Measurements from ENCODE around the gene OFD1. TPM values are rescaled to one million over a fixed set of nuclear protein-coding genes. Genes with fewer than 3 reads are reported as not detected.

Gene OFD1
- total and polyA plus RNA-seq, 7 donors, result 7.4 to 46.0 (median 16.3) TPM

- intact Hi-C loops (cut with DNase I), result no loop called here
- Histone ChIP-seq H3K4me1 (peaks cover 0 to 46% (median 27%) of the 10 kb centered on the region in 4 donors), H3K4me3 (no peak overlapping the region), H3K27ac (no peak overlapping the region), H3K9me3 (no peaks in the 10 kb centered on the region), H3K36me3 (no peaks in the 10 kb centered on the region), H3K27me3 (no peaks in the 10 kb centered on the region)
- 61 to 82% methylated on average over 4 of the region's 4 CpGs for WGBS, 2 donors
- no peak for TF ChIP-seq EP300 (IDR thresholded peaks at IDR 0.05)
- no peak for TF ChIP-seq POLR2A (IDR thresholded peaks at IDR 0.05)
- DNase-seq, result no peak
Observed at GRCh38 chrX:13695601-13696115, 38.9 kb upstream of the OFD1 start.

- 78 to 88% methylated on average over 2 of the region's 2 CpGs for WGBS, 2 donors
- H3K9me3 ChIP-seq, result no peaks in the 10 kb centered on the region
- no peaks in the 10 kb centered on the region for H3K36me3 ChIP-seq
- no peaks in the 10 kb centered on the region for H3K27me3 ChIP-seq
- peaks cover 0 to 44% (median 22%) of the 10 kb centered on the region in 4 donors for H3K4me1 ChIP-seq
- intact Hi-C loops (cut with DNase I), result no loop called here
- DNase-seq, result no peak
- no peak overlapping the region for H3K27ac ChIP-seq
- H3K4me3 ChIP-seq, result no peak overlapping the region
- no peak for TF ChIP-seq POLR2AphosphoS5 (IDR thresholded peaks at IDR 0.05)
- TF ChIP-seq CTCF (IDR thresholded peaks at IDR 0.05), result no peak
- no peak for TF ChIP-seq EP300 (IDR thresholded peaks at IDR 0.05)
- TF ChIP-seq POLR2A (IDR thresholded peaks at IDR 0.05), result no peak
Observed at GRCh38 chrX:13697455-13697854, 37.1 kb upstream of the OFD1 start.

GRCh38 chrX:13697976-13698375 is 36.6 kb upstream of the OFD1 start:
- intact Hi-C loops (cut with DNase I), result no loop called here
- Histone ChIP-seq H3K36me3 (no peaks in the 10 kb centered on the region), H3K27me3 (no peaks in the 10 kb centered on the region), H3K27ac (no peak overlapping the region), H3K9me3 (no peaks in the 10 kb centered on the region), H3K4me1 (peaks cover 0 to 43% (median 19%) of the 10 kb centered on the region in 4 donors), H3K4me3 (no peak overlapping the region)
- no peak for DNase-seq
- WGBS, 2 donors, result 76 to 97% methylated on average over 1 of the region's 1 CpG
- TF ChIP-seq POLR2A (IDR thresholded peaks at IDR 0.05), result no peak
- TF ChIP-seq CTCF (IDR thresholded peaks at IDR 0.05), result no peak
- no peak for TF ChIP-seq POLR2AphosphoS5 (IDR thresholded peaks at IDR 0.05)
- no peak for TF ChIP-seq EP300 (IDR thresholded peaks at IDR 0.05)

DNA sequence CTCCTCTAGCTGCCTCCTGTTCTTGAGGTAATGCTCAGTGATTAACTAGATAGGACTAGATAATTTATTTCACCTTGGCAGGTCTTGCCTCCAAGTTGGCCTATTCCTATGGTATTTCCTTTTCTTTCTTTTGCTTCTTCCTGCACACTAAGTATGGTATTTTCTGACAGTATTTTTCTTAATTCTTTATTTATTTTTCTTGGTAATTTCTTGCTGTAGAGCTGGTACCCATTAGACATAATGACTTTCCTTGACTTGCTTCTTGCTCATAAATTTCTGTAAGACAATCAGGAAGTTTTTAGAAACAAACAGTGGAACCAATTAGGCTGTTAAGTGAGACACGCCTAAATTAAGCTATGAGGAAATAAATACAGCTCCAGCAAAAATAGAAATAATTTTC is 36.1 kb upstream of the OFD1 start:
- TF ChIP-seq POLR2AphosphoS5 (IDR thresholded peaks at IDR 0.05) (no peak), POLR2A (IDR thresholded peaks at IDR 0.05) (no peak), EP300 (IDR thresholded peaks at IDR 0.05) (no peak), CTCF (IDR thresholded peaks at IDR 0.05) (no peak)
- no peaks in the 10 kb centered on the region for H3K9me3 ChIP-seq
- H3K27me3 ChIP-seq, result no peaks in the 10 kb centered on the region
- no peak overlapping the region for H3K4me3 ChIP-seq
- no peak for DNase-seq
- H3K4me1 ChIP-seq, result peaks cover 0 to 44% (median 19%) of the 10 kb centered on the region in 4 donors
- intact Hi-C loops (cut with DNase I), result no loop called here
- no peak overlapping the region for H3K27ac ChIP-seq
- 11 to 26% methylated on average over 1 of the region's 1 CpG for WGBS, 2 donors
- no peaks in the 10 kb centered on the region for H3K36me3 ChIP-seq

- no peak for TF ChIP-seq CTCF (IDR thresholded peaks at IDR 0.05)
- TF ChIP-seq POLR2A (IDR thresholded peaks at IDR 0.05), result no peak
- TF ChIP-seq EP300 (IDR thresholded peaks at IDR 0.05), result no peak
- TF ChIP-seq POLR2AphosphoS5 (IDR thresholded peaks at IDR 0.05), result no peak
- no peak for DNase-seq
- Histone ChIP-seq H3K36me3 (no peaks in the 10 kb centered on the region), H3K27me3 (no peaks in the 10 kb centered on the region), H3K9me3 (no peaks in the 10 kb centered on the region), H3K4me3 (no peak overlapping the region), H3K4me1 (peaks cover 0 to 44% (median 14%) of the 10 kb centered on the region in 4 donors), H3K27ac (no peak overlapping the region)
- 26 to 58% methylated on average over 7 of the region's 7 CpGs for WGBS, 2 donors
- intact Hi-C loops (cut with DNase I), result no loop called here
Observed at GRCh38 chrX:13699183-13699826, 35.2 kb upstream of the OFD1 start.
